T-cell (primary cell): Measurements from ENCODE around the gene KRTAP16-1. TPM values are rescaled to one million over a fixed set of nuclear protein-coding genes. Genes with fewer than 3 reads are reported as not detected.

Source experiments
- ATAC-seq, 4 experiments: fragments of 200-7000 bp in 3 of 4; fragments of 150-1000 bp in 1 of 4; cut with Tn5 transposase; replicated peaks in 1 of 4; 1 replicate in 3 of 4; 2 replicates in 1 of 4; pipeline ENCODE4 v1.10.0; 2021; ENCODE audit warnings: moderate library complexity in 3 of 4, mild to moderate bottlenecking in 2 of 4, moderate number of reproducible peaks in 1 of 4
- CTCF ChIA-PET, 2 donors: fragments of 300-600 bp; sonication (Branson Sonifier 250); formaldehyde crosslinking; loops; one replicate each; lab custom pipeline; 2022; ENCODE audit warnings: antibody characterized with exemption in 2 of 2; lab: Charles Lee
- POLR2A ChIA-PET, 2 donors: fragments of 300-600 bp; sonication (Branson Sonifier 250); formaldehyde crosslinking; loops; one replicate each; lab custom pipeline; 2022; ENCODE audit warnings: antibody characterized with exemption in 2 of 2; lab: Charles Lee
- DNase-seq, 35 experiments: peaks; one replicate each; pipeline versions ENCODE4 v3.0.0 to v3.0.0-alpha.2; 2013 to 2023
- H3K27ac ChIP-seq: one replicate; pipeline ENCODE4 v1.5.1; 2013; ENCODE audit warnings: low read length
- H3K27me3 ChIP-seq, 2 experiments: replicated peaks in 1 of 2; 1 replicate in 1 of 2; 2 replicates in 1 of 2; pipeline versions ENCODE4 v1.6.1 to v1.7.0; 2013; ENCODE audit warnings: low read length in 1 of 2, mixed read lengths in 1 of 2; ENCODE audit not compliant: control insufficient read depth in 2 of 2, insufficient read depth in 2 of 2; ENCODE audit errors: extremely low read depth in 1 of 2
- H3K36me3 ChIP-seq, 2 donors: 1 replicate in 1 of 2; 2 replicates in 1 of 2; pipeline versions ENCODE4 v1.6.1 to v1.7.0; 2013; ENCODE audit warnings: low read length in 1 of 2; ENCODE audit not compliant: control insufficient read depth in 2 of 2, insufficient read depth in 1 of 2; ENCODE audit errors: extremely low read depth in 1 of 2
- H3K4me1 ChIP-seq, 2 experiments: 1 replicate in 1 of 2; 2 replicates in 1 of 2; pipeline versions ENCODE4 v1.6.1 to v1.7.0; 2013; ENCODE audit warnings: low read length in 2 of 2, mixed read lengths in 1 of 2; ENCODE audit not compliant: insufficient read depth in 2 of 2, control insufficient read depth in 1 of 2; ENCODE audit errors: extremely low read depth in 1 of 2
- H3K4me3 ChIP-seq, 2 donors: 1 replicate in 1 of 2; 2 replicates in 1 of 2; pipeline versions ENCODE4 v1.5.1 to v1.7.0; 2013; ENCODE audit warnings: mild to moderate bottlenecking in 2 of 2, low read length in 1 of 2, moderate library complexity in 1 of 2; ENCODE audit not compliant: control insufficient read depth in 1 of 2; ENCODE audit errors: extremely low read depth in 1 of 2
- H3K9me3 ChIP-seq: 2 replicates; pipeline ENCODE4 v1.7.0; 2013
- H3K27ac Mint-ChIP-seq, 2 donors: one replicate each; pipeline ENCODE4 v1.8.0; 2020 to 2021; ENCODE audit warnings: mild to moderate bottlenecking in 2 of 2, mixed read lengths in 2 of 2
- H3K27me3 Mint-ChIP-seq, 2 donors: one replicate each; pipeline ENCODE4 v1.8.0; 2021 to 2022; ENCODE audit warnings: mixed read lengths in 2 of 2
- H3K36me3 Mint-ChIP-seq: one replicate; pipeline ENCODE4 v1.8.0; 2021; ENCODE audit warnings: mixed read lengths
- H3K4me1 Mint-ChIP-seq, 3 donors: one replicate each; pipeline ENCODE4 v1.8.0; 2020 to 2022; ENCODE audit warnings: mixed read lengths in 3 of 3, mild to moderate bottlenecking in 1 of 3
- H3K4me3 Mint-ChIP-seq, 3 donors: one replicate each; pipeline ENCODE4 v1.8.0; 2020 to 2022; ENCODE audit warnings: mild to moderate bottlenecking in 3 of 3, mixed read lengths in 3 of 3, moderate library complexity in 3 of 3
- H3K9me3 Mint-ChIP-seq, 3 donors: one replicate each; pipeline ENCODE4 v1.8.0; 2020 to 2022; ENCODE audit warnings: mixed read lengths in 3 of 3
- WGBS: methylation state at CpG from one replicate; pipeline ENCODE4 v1.1.5; 2013; ENCODE audit warnings: missing lambda C conversion rate; ENCODE audit not compliant: insufficient coverage; 5-methylcytosine and 5-hydroxymethylcytosine counted together
- total RNA-seq, 35 experiments: library from RNA in 6 of 35; stranded (reverse) in 6 of 35; fragments of 120-200 nt in 1 of 35; gene quantifications; one replicate each; pipeline versions ENCODE4 v1.2.1 to v1.2.4 and lab custom pipeline; 2013 to 2026

The KRTAP16-1 gene
- total RNA-seq, 5 donors from 2014 or later (not counting 1 experiment from before 2014, with no cell fraction given), result 0.16 to 1.1 (median 0.45) TPM; not detected in 1

- CTCF ChIA-PET, result interaction anchor here in 1 of 2 donors (0.6 kb wide), 1 partner anchor 49 kb away, joined by 6 read pairs; no protein-coding TSS in a partner anchor
- Mint-ChIP-seq H3K4me3 (no peak within 1 kb of the TSS), H3K36me3 (peaks cover 3% of the 10 kb centered on the region), H3K27ac (no peak within 1 kb of the TSS), H3K4me1 (peaks cover 24 to 34% (median 28%) of the 10 kb centered on the region in 3 donors), H3K27me3 (no peaks in the 10 kb centered on the region), H3K9me3 (peaks cover 5 to 9% (median 6%) of the 10 kb centered on the region in 3 donors)
- POLR2A ChIA-PET, result no interaction called here
- Histone ChIP-seq H3K27me3 (peaks cover 0 to 7% of the 10 kb centered on the region in 2 experiments), H3K27ac (no peak within 1 kb of the TSS), H3K9me3 (no peaks in the 10 kb centered on the region), H3K4me3 (no peak within 1 kb of the TSS), H3K36me3 (no peaks in the 10 kb centered on the region), H3K4me1 (peaks cover 3 to 14% of the 10 kb centered on the region in 2 experiments)
- ATAC-seq (no peak), DNase-seq (no peak)
- 85% methylated on average over 11 of the region's 11 CpGs for WGBS
Observed at GRCh38 chr17:41301916-41302901, 6.9 kb downstream of the KRTAP16-1 start, which contains the start of gene KRTAP29-1. Gene KRTAP29-1 (minus strand): TSS chr17:41302851. CDS start chr17:41302851, 0 bp downstream.

GRCh38 chr17:41301204-41301790 is 7.8 kb downstream of the KRTAP16-1 start:
- H3K4me1 Mint-ChIP-seq, result peaks cover 15 to 25% (median 19%) of the 10 kb centered on the region in 3 donors
- no peak for ATAC-seq
- no peaks in the 10 kb centered on the region for H3K9me3 ChIP-seq
- DNase-seq, result no peak
- no peak overlapping the region for H3K4me3 ChIP-seq
- H3K27ac Mint-ChIP-seq, result peak overlapping the region in 1 of 2 donors; percentile 45
- no peak overlapping the region for H3K27ac ChIP-seq
- peaks cover 0 to 7% of the 10 kb centered on the region in 2 experiments for H3K27me3 ChIP-seq
- H3K9me3 Mint-ChIP-seq, result peaks cover 0 to 9% (median 5%) of the 10 kb centered on the region in 3 donors
- POLR2A ChIA-PET, result interaction anchor here in 1 of 2 donors (0.6 kb wide), 1 partner anchor 86 kb away, joined by 4 read pairs; no protein-coding TSS in a partner anchor
- no peaks in the 10 kb centered on the region for H3K36me3 ChIP-seq
- H3K36me3 Mint-ChIP-seq, result peaks cover 3% of the 10 kb centered on the region
- CTCF ChIA-PET, result interaction anchor here in 1 of 2 donors (0.6 kb wide), 1 partner anchor 148 kb away, joined by 3 read pairs; no protein-coding TSS in a partner anchor
- no peak overlapping the region for H3K4me3 Mint-ChIP-seq
- H3K4me1 ChIP-seq, result peaks cover 0 to 6% of the 10 kb centered on the region in 2 experiments
- no peaks in the 10 kb centered on the region for H3K27me3 Mint-ChIP-seq
- 52% methylated on average over 4 of the region's 5 CpGs for WGBS

GRCh38 chr17:41298458-41299135 is 10.5 kb downstream of the KRTAP16-1 start:
- peaks cover 12 to 15% (median 12%) of the 10 kb centered on the region in 3 donors for H3K4me1 Mint-ChIP-seq
- no peaks in the 10 kb centered on the region for H3K27me3 Mint-ChIP-seq
- ChIA-PET POLR2A (no interaction called here), CTCF (no interaction called here)
- Histone ChIP-seq H3K36me3 (no peaks in the 10 kb centered on the region), H3K27me3 (peaks cover 0 to 7% of the 10 kb centered on the region in 2 experiments), H3K9me3 (no peaks in the 10 kb centered on the region), H3K27ac (no peak overlapping the region), H3K4me3 (no peak overlapping the region), H3K4me1 (peaks cover 0 to 6% of the 10 kb centered on the region in 2 experiments)
- peaks cover 0 to 9% (median 5%) of the 10 kb centered on the region in 3 donors for H3K9me3 Mint-ChIP-seq
- H3K36me3 Mint-ChIP-seq, result peaks cover 3% of the 10 kb centered on the region
- no peak overlapping the region for H3K4me3 Mint-ChIP-seq
- 91% methylated on average over 10 of the region's 20 CpGs for WGBS
- DNase-seq, result no peak
- no peak overlapping the region for H3K27ac Mint-ChIP-seq
- ATAC-seq, result no peak

GRCh38 chr17:41296846-41297245 is 12.3 kb downstream of the KRTAP16-1 start:
- ChIA-PET POLR2A (no interaction called here), CTCF (no interaction called here)
- no CpG with 5 or more reads among the region's 1 CpG for WGBS
- Histone ChIP-seq H3K27me3 (peaks cover 0 to 7% of the 10 kb centered on the region in 2 experiments), H3K36me3 (no peaks in the 10 kb centered on the region), H3K4me1 (peaks cover 0 to 4% of the 10 kb centered on the region in 2 experiments), H3K9me3 (no peaks in the 10 kb centered on the region), H3K27ac (no peak overlapping the region), H3K4me3 (no peak overlapping the region)
- peaks cover 9 to 12% (median 9%) of the 10 kb centered on the region in 3 donors for H3K4me1 Mint-ChIP-seq
- H3K27me3 Mint-ChIP-seq, result peaks cover 0 to 4% of the 10 kb centered on the region in 2 donors
- H3K27ac Mint-ChIP-seq, result no peak overlapping the region
- peaks cover 3% of the 10 kb centered on the region for H3K36me3 Mint-ChIP-seq
- peaks cover 0 to 9% (median 5%) of the 10 kb centered on the region in 3 donors for H3K9me3 Mint-ChIP-seq
- no peak for DNase-seq
- H3K4me3 Mint-ChIP-seq, result no peak overlapping the region
- no peak for ATAC-seq

GRCh38 chr17:41294016-41294415 is 15.1 kb downstream of the KRTAP16-1 start:
- DNase-seq (no peak), ATAC-seq (no peak)
- no peak overlapping the region for H3K27ac ChIP-seq
- H3K4me3 ChIP-seq, result no peak overlapping the region
- 75% methylated on average over 1 of the region's 1 CpG for WGBS
- H3K4me1 ChIP-seq, result no peaks in the 10 kb centered on the region
- H3K27me3 ChIP-seq, result peaks cover 0 to 7% of the 10 kb centered on the region in 2 experiments
- H3K4me3 Mint-ChIP-seq, result no peak overlapping the region
- H3K36me3 ChIP-seq, result no peaks in the 10 kb centered on the region
- ChIA-PET CTCF (interaction anchor here in 1 of 2 donors (0.7 kb wide), 2 partner anchors 11 to 98 kb away, joined by 3 read pairs; no protein-coding TSS in a partner anchor), POLR2A (no interaction called here)
- no peaks in the 10 kb centered on the region for H3K9me3 ChIP-seq
- no peaks in the 10 kb centered on the region for H3K9me3 Mint-ChIP-seq
- H3K27ac Mint-ChIP-seq, result no peak overlapping the region
- H3K27me3 Mint-ChIP-seq, result peaks cover 0 to 4% of the 10 kb centered on the region in 2 donors
- no peaks in the 10 kb centered on the region for H3K36me3 Mint-ChIP-seq
- H3K4me1 Mint-ChIP-seq, result no peaks in the 10 kb centered on the region
